ENCODE measurements around the gene DNAJC15.

GRCh38 chr13:43143591-43143990 lies 120.2 kb downstream of the DNAJC15 start:
- no peak for TF ChIP-seq CTCF (IDR thresholded peaks at IDR 0.05; ENCODE audit: control extremely low read depth in 1 of 3, insufficient read depth in 1 of 3, low read depth in 1 of 3, low read length in 3 of 3)
- no peak for TF ChIP-seq CHD2 (IDR thresholded peaks at IDR 0.05; ENCODE audit: low read length)
- no peak for TF ChIP-seq CREB1 (IDR thresholded peaks at IDR 0.05)
- TF ChIP-seq EP300 (IDR thresholded peaks at IDR 0.05; ENCODE audit: borderline replicate concordance in 1 of 2, low read depth in 2 of 2, low read length in 2 of 2) = no peak
